ENCODE results near the gene ZBTB20.

Gene ZBTB20

GRCh38 chr3:114336857-114337256 is 810.2 kb downstream of the ZBTB20 start:
- no peak overlapping the region for H3K9ac ChIP-seq (ENCODE audit: low read length)
- H4K8ac ChIP-seq (ENCODE audit: low read length): no peak overlapping the region
- H2BK5ac ChIP-seq (ENCODE audit: low read depth, low read length, poor library complexity, severe bottlenecking): no peak overlapping the region
- DNase-seq: no peak
- H2AFZ ChIP-seq (ENCODE audit: low read depth, low read length): no peak overlapping the region
- peaks cover 12 to 40% of the 10 kb centered on the region in 2 experiments for H3K36me3 ChIP-seq (ENCODE audit: control insufficient read depth in 1 of 2, insufficient read depth in 2 of 2, low read depth in 1 of 2, low read length in 2 of 2)
- H3K23ac ChIP-seq (ENCODE audit: low read length in 2 of 2): no peak overlapping the region
- no peak overlapping the region for H3K4me3 ChIP-seq (ENCODE audit: insufficient read depth in 1 of 2, low read depth in 1 of 2, low read length in 2 of 2)
- no peak overlapping the region for H4K91ac ChIP-seq (ENCODE audit: low read length)
- H3K14ac ChIP-seq (ENCODE audit: low read length in 2 of 2): no peak overlapping the region
- H3K4me2 ChIP-seq (ENCODE audit: low read length, poor library complexity, severe bottlenecking): no peak overlapping the region
- peaks cover 3% of the 10 kb centered on the region for H3K4me1 ChIP-seq (ENCODE audit: control insufficient read depth, insufficient read depth, low read depth, low read length)
- no peak overlapping the region for H2BK120ac ChIP-seq (ENCODE audit: low read depth, low read length)
- H3K27me3 ChIP-seq (ENCODE audit: control insufficient read depth in 1 of 2, insufficient read depth in 1 of 2, low read length in 2 of 2): no peaks in the 10 kb centered on the region
- H3K4ac ChIP-seq (ENCODE audit: low read depth in 1 of 2, low read length in 2 of 2): no peak overlapping the region
- no peak overlapping the region for H2AK5ac ChIP-seq (ENCODE audit: low read length, severe bottlenecking)
- WGBS: 100% methylated on average over 1 of the region's 3 CpGs
- no peak overlapping the region for H2BK12ac ChIP-seq (ENCODE audit: low read length in 2 of 2)
- H2BK15ac ChIP-seq (ENCODE audit: low read depth, poor library complexity, severe bottlenecking): no peak overlapping the region
- H3K18ac ChIP-seq (ENCODE audit: low read depth in 1 of 2, low read length in 2 of 2): no peak overlapping the region
- H3K9me3 ChIP-seq (ENCODE audit: control insufficient read depth, low read length): no peaks in the 10 kb centered on the region
- peaks cover 16% of the 10 kb centered on the region for H3K79me1 ChIP-seq (replicated peaks; ENCODE audit: low read length, poor library complexity, severe bottlenecking)
- no peak overlapping the region for H3K27ac ChIP-seq (ENCODE audit: low read length, poor library complexity, severe bottlenecking)

- DNase-seq: no peak
- H3K23ac ChIP-seq (ENCODE audit: low read length in 2 of 2): no peak overlapping the region
- H2BK5ac ChIP-seq (ENCODE audit: low read depth, low read length, poor library complexity, severe bottlenecking): no peak overlapping the region
- H3K4ac ChIP-seq (ENCODE audit: low read depth in 1 of 2, low read length in 2 of 2): no peak overlapping the region
- H3K27me3 ChIP-seq (ENCODE audit: control insufficient read depth in 1 of 2, insufficient read depth in 1 of 2, low read length in 2 of 2): no peaks in the 10 kb centered on the region
- H3K4me2 ChIP-seq (ENCODE audit: low read length, poor library complexity, severe bottlenecking): no peak overlapping the region
- H2AK5ac ChIP-seq (ENCODE audit: low read length, severe bottlenecking): no peak overlapping the region
- no peak overlapping the region for H3K9ac ChIP-seq (ENCODE audit: low read length)
- H3K36me3 ChIP-seq (ENCODE audit: control insufficient read depth in 1 of 2, insufficient read depth in 2 of 2, low read depth in 1 of 2, low read length in 2 of 2): peaks cover 12 to 43% of the 10 kb centered on the region in 2 experiments
- H3K4me3 ChIP-seq (ENCODE audit: insufficient read depth in 1 of 2, low read depth in 1 of 2, low read length in 2 of 2): no peak overlapping the region
- H3K79me1 ChIP-seq (replicated peaks; ENCODE audit: low read length, poor library complexity, severe bottlenecking): peaks cover 15% of the 10 kb centered on the region
- H3K9me3 ChIP-seq (ENCODE audit: control insufficient read depth, low read length): no peaks in the 10 kb centered on the region
- no peak overlapping the region for H3K14ac ChIP-seq (ENCODE audit: low read length in 2 of 2)
- no peak overlapping the region for H3K18ac ChIP-seq (ENCODE audit: low read depth in 1 of 2, low read length in 2 of 2)
- no peak overlapping the region for H4K8ac ChIP-seq (ENCODE audit: low read length)
- H3K27ac ChIP-seq (ENCODE audit: low read length, poor library complexity, severe bottlenecking): no peak overlapping the region
- no peak overlapping the region for H2BK120ac ChIP-seq (ENCODE audit: low read depth, low read length)
- WGBS: 98% methylated on average over 1 of the region's 1 CpG
- no peak overlapping the region for H2BK15ac ChIP-seq (ENCODE audit: low read depth, poor library complexity, severe bottlenecking)
- no peak overlapping the region for H2BK12ac ChIP-seq (ENCODE audit: low read length in 2 of 2)
- H4K91ac ChIP-seq (ENCODE audit: low read length): no peak overlapping the region
- peaks cover 3% of the 10 kb centered on the region for H3K4me1 ChIP-seq (ENCODE audit: control insufficient read depth, insufficient read depth, low read depth, low read length)
- H2AFZ ChIP-seq (ENCODE audit: low read depth, low read length): no peak overlapping the region
Observed at GRCh38 chr3:114336122-114336697, 810.9 kb downstream of the ZBTB20 start.

- H2BK5ac ChIP-seq (ENCODE audit: low read depth, low read length, poor library complexity, severe bottlenecking): no peak overlapping the region
- H3K79me1 ChIP-seq (replicated peaks; ENCODE audit: low read length, poor library complexity, severe bottlenecking): peaks cover 15% of the 10 kb centered on the region
- H2AFZ ChIP-seq (ENCODE audit: low read depth, low read length): no peak overlapping the region
- H3K36me3 ChIP-seq (ENCODE audit: control insufficient read depth in 1 of 2, insufficient read depth in 2 of 2, low read depth in 1 of 2, low read length in 2 of 2): peaks cover 11 to 35% of the 10 kb centered on the region in 2 experiments
- H2BK15ac ChIP-seq (ENCODE audit: low read depth, poor library complexity, severe bottlenecking): no peak overlapping the region
- H3K23ac ChIP-seq (ENCODE audit: low read length in 2 of 2): no peak overlapping the region
- H3K4me1 ChIP-seq (ENCODE audit: control insufficient read depth, insufficient read depth, low read depth, low read length): peaks cover under 1% of the 10 kb centered on the region
- no peak for DNase-seq
- no peaks in the 10 kb centered on the region for H3K27me3 ChIP-seq (ENCODE audit: control insufficient read depth in 1 of 2, insufficient read depth in 1 of 2, low read length in 2 of 2)
- no peaks in the 10 kb centered on the region for H3K9me3 ChIP-seq (ENCODE audit: control insufficient read depth, low read length)
- H3K18ac ChIP-seq (ENCODE audit: low read depth in 1 of 2, low read length in 2 of 2): no peak overlapping the region
- no peak overlapping the region for H3K4ac ChIP-seq (ENCODE audit: low read depth in 1 of 2, low read length in 2 of 2)
- H3K4me2 ChIP-seq (ENCODE audit: low read length, poor library complexity, severe bottlenecking): no peak overlapping the region
- no peak overlapping the region for H3K14ac ChIP-seq (ENCODE audit: low read length in 2 of 2)
- H3K4me3 ChIP-seq (ENCODE audit: insufficient read depth in 1 of 2, low read depth in 1 of 2, low read length in 2 of 2): no peak overlapping the region
- no peak overlapping the region for H3K9ac ChIP-seq (ENCODE audit: low read length)
- no peak overlapping the region for H2AK5ac ChIP-seq (ENCODE audit: low read length, severe bottlenecking)
- H2BK120ac ChIP-seq (ENCODE audit: low read depth, low read length): no peak overlapping the region
- H3K27ac ChIP-seq (ENCODE audit: low read length, poor library complexity, severe bottlenecking): no peak overlapping the region
- H2BK12ac ChIP-seq (ENCODE audit: low read length in 2 of 2): no peak overlapping the region
- no peak overlapping the region for H4K91ac ChIP-seq (ENCODE audit: low read length)
- no peak overlapping the region for H4K8ac ChIP-seq (ENCODE audit: low read length)
- WGBS: 90% methylated on average over 2 of the region's 2 CpGs
Observed at GRCh38 chr3:114333923-114334240, 813.2 kb downstream of the ZBTB20 start.

GRCh38 chr3:114333180-114333922 is 813.7 kb downstream of the ZBTB20 start:
- Histone ChIP-seq H4K91ac (ENCODE audit: low read length) (no peak overlapping the region), H2BK5ac (ENCODE audit: low read depth, low read length, poor library complexity, severe bottlenecking) (no peak overlapping the region), H3K27ac (ENCODE audit: low read length, poor library complexity, severe bottlenecking) (no peak overlapping the region), H3K18ac (ENCODE audit: low read depth in 1 of 2, low read length in 2 of 2) (no peak overlapping the region), H2BK120ac (ENCODE audit: low read depth, low read length) (no peak overlapping the region), H3K36me3 (ENCODE audit: control insufficient read depth in 1 of 2, insufficient read depth in 2 of 2, low read depth in 1 of 2, low read length in 2 of 2) (peaks cover 9 to 30% of the 10 kb centered on the region in 2 experiments), H3K9ac (ENCODE audit: low read length) (no peak overlapping the region), H2BK12ac (ENCODE audit: low read length in 2 of 2) (no peak overlapping the region), H2AK5ac (ENCODE audit: low read length, severe bottlenecking) (no peak overlapping the region), H3K9me3 (ENCODE audit: control insufficient read depth, low read length) (no peaks in the 10 kb centered on the region), H4K8ac (ENCODE audit: low read length) (no peak overlapping the region), H3K4me1 (ENCODE audit: control insufficient read depth, insufficient read depth, low read depth, low read length) (no peaks in the 10 kb centered on the region), H2AFZ (ENCODE audit: low read depth, low read length) (no peak overlapping the region), H3K14ac (ENCODE audit: low read length in 2 of 2) (no peak overlapping the region), H2BK15ac (ENCODE audit: low read depth, poor library complexity, severe bottlenecking) (no peak overlapping the region), H3K4me2 (ENCODE audit: low read length, poor library complexity, severe bottlenecking) (no peak overlapping the region), H3K23ac (ENCODE audit: low read length in 2 of 2) (no peak overlapping the region), H3K4me3 (ENCODE audit: insufficient read depth in 1 of 2, low read depth in 1 of 2, low read length in 2 of 2) (no peak overlapping the region), H3K27me3 (ENCODE audit: control insufficient read depth in 1 of 2, insufficient read depth in 1 of 2, low read length in 2 of 2) (no peaks in the 10 kb centered on the region), H3K4ac (ENCODE audit: low read depth in 1 of 2, low read length in 2 of 2) (no peak overlapping the region), H3K79me1 (replicated peaks; ENCODE audit: low read length, poor library complexity, severe bottlenecking) (peaks cover 14% of the 10 kb centered on the region)
- 72% methylated on average over 4 of the region's 4 CpGs for WGBS
- DNase-seq: no peak
